ENCODE measurements around the gene AK3. TPM values are rescaled to one million over a fixed set of nuclear protein-coding genes. Genes with fewer than 3 reads are reported as not detected.

AK3 gene
- total and polyA plus RNA-seq, 9 of the 15 experiments (the other 6 are each of a cell fraction or from before 2014, with no cell fraction given) = 12.2 to 78.6 (median 41.8) TPM

GRCh38 chr9:4679268-4680172 is 61.5 kb downstream of the AK3 start, which contains the start of gene CDC37L1 (continued):
- TF ChIP-seq STAT5A (IDR thresholded peaks at IDR 0.05; ENCODE audit: borderline replicate concordance, low read length) (no peak), GABPB2 (CRISPR knock-in tag; conservative IDR thresholded peaks at IDR 0.05) (no peak), TAF15 (IDR thresholded peaks at IDR 0.05; ENCODE audit: low read depth, low read length) (no peak), CC2D1A (IDR thresholded peaks at IDR 0.05) (no peak), CBX2 (IDR thresholded peaks at IDR 0.05; ENCODE audit: insufficient read depth, low read length, poor library complexity, severe bottlenecking) (no peak), HCFC1 (IDR thresholded peaks at IDR 0.05; ENCODE audit: low read depth, low read length) (peak; percentile 60), RBM25 (IDR thresholded peaks at IDR 0.05; ENCODE audit: low read depth, low read length, severe bottlenecking) (no peak), ZBTB40 (IDR thresholded peaks at IDR 0.05) (peak; percentile 92), ZBTB40 (CRISPR knock-in tag; IDR thresholded peaks at IDR 0.05) (no peak), SRSF7 (optimal IDR thresholded peaks at IDR 0.05; ENCODE audit: low read depth, low read length) (no peak), ZNF589 (CRISPR knock-in tag; IDR thresholded peaks at IDR 0.05; ENCODE audit: low read depth) (peak; percentile 77; the same call in 1 of the 2 replicates), MLX (CRISPR knock-in tag; conservative IDR thresholded peaks at IDR 0.05) (no peak), ZNF766 (CRISPR knock-in tag; conservative IDR thresholded peaks at IDR 0.05) (no peak), ZNF165 (CRISPR knock-in tag; IDR thresholded peaks at IDR 0.05; ENCODE audit: borderline replicate concordance) (no peak), SMARCA5 (IDR thresholded peaks at IDR 0.05) (no peak)
- TF ChIP-seq, protein P1, sequence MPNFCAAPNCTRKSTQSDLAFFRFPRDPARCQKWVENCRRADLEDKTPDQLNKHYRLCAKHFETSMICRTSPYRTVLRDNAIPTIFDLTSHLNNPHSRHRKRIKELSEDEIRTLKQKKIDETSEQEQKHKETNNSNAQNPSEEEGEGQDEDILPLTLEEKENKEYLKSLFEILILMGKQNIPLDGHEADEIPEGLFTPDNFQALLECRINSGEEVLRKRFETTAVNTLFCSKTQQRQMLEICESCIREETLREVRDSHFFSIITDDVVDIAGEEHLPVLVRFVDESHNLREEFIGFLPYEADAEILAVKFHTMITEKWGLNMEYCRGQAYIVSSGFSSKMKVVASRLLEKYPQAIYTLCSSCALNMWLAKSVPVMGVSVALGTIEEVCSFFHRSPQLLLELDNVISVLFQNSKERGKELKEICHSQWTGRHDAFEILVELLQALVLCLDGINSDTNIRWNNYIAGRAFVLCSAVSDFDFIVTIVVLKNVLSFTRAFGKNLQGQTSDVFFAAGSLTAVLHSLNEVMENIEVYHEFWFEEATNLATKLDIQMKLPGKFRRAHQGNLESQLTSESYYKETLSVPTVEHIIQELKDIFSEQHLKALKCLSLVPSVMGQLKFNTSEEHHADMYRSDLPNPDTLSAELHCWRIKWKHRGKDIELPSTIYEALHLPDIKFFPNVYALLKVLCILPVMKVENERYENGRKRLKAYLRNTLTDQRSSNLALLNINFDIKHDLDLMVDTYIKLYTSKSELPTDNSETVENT (CRISPR knock-in tag; IDR thresholded peaks at IDR 0.05) = no peak

Data from K562 (cell line).